IPS-18a (cell line): ENCODE measurements around the gene MALRD1.

Experiments used
- H3K27ac ChIP-seq: one replicate; pipeline ENCODE4 v1.5.1; 2013; ENCODE audit warnings: low read length
- H3K27me3 ChIP-seq: one replicate; pipeline ENCODE4 v1.6.1; 2013; ENCODE audit warnings: mild to moderate bottlenecking, low read length; ENCODE audit not compliant: control insufficient read depth, insufficient read depth
- H3K36me3 ChIP-seq: one replicate; pipeline ENCODE4 v1.6.1; 2013; ENCODE audit warnings: low read depth, low read length; ENCODE audit not compliant: control insufficient read depth
- H3K4me1 ChIP-seq: one replicate; pipeline ENCODE4 v1.6.1; 2013; ENCODE audit warnings: low read depth, low read length; ENCODE audit not compliant: control insufficient read depth
- H3K4me3 ChIP-seq: one replicate; pipeline ENCODE4 v1.5.1; 2013; ENCODE audit warnings: low read length
- H3K9ac ChIP-seq: one replicate; pipeline ENCODE4 v1.6.1; 2013; ENCODE audit warnings: mild to moderate bottlenecking, low read length, moderate library complexity
- H3K9me3 ChIP-seq: one replicate; pipeline ENCODE4 v1.6.1; 2013; ENCODE audit warnings: low read depth, low read length; ENCODE audit not compliant: control insufficient read depth

MALRD1 gene

DNA sequence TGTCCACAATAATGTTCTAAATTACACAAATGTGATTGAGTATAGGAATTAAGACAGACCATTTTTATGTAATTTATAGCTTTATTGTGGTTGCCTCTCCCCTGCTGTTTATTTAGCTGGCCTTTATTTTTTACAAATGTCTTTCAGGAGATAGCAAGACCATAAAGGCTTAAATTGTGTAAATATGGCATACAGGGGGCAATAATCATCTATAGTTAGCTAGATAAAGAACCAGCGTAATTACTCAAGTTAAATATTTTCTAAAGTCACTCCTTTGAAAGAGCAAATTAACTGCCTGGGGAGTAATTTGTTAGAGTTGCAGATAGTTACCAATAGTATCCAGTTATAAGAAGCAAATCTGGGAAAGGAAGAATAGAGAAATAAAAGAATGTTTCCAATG lies at the start of gene MALRD1:
Gene MALRD1, plus strand, starts transcription at position 313 of the 400 bp plus-strand sequence. CDS start 138 bp downstream, outside the sequence.
- no peaks in the 10 kb centered on the region for H3K27me3 ChIP-seq
- no peaks in the 10 kb centered on the region for H3K9me3 ChIP-seq
- no peak within 1 kb of the TSS for H3K27ac ChIP-seq
- no peaks in the 10 kb centered on the region for H3K4me1 ChIP-seq
- no peak within 1 kb of the TSS for H3K4me3 ChIP-seq
- no peak within 1 kb of the TSS for H3K9ac ChIP-seq
- H3K36me3 ChIP-seq = no peaks in the 10 kb centered on the region

DNA sequence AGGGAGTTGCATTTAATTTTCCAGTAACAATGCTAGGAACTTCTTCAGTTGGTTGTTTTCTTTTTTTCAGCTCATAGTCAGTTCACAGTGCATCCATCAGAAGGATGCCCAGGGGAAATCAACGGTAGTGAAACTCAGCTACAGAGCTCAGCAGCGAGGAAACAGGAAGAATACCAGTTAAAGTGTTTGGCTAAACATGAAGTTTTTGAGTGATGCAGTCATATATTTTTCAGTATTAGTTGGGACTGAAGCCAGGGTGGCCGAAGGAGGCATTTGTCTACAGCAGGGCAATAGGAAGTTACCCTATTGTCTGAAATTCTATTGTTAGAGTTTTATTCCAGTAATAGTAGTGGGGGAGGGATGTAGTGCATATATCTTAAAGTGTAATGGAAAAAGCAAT lies 45.3 kb upstream of the MALRD1 start:
- Histone ChIP-seq H3K36me3 (no peaks in the 10 kb centered on the region), H3K4me1 (no peaks in the 10 kb centered on the region), H3K9me3 (no peaks in the 10 kb centered on the region), H3K9ac (no peak overlapping the region), H3K27me3 (no peaks in the 10 kb centered on the region), H3K4me3 (no peak overlapping the region), H3K27ac (no peak overlapping the region)

DNA sequence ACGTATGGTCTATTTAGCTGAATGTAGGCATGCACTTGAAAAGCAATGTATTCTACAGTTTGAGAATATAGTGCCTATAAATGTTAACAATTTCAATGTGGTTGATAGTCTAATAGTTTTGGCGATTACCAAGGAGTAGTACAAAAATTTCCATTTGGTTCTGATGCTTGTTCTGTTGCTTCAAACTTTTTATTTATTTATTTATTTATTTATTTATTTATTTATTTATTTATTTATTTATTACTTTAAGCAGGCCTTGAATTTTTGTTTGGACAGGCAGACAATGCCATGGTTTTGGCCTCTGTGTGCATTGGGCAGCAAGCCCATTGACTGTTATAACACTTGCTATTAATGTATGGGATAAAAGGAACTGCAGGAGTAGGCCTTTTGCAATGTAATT lies 36.5 kb upstream of the MALRD1 start:
- Histone ChIP-seq H3K4me3 (no peak overlapping the region), H3K27me3 (no peaks in the 10 kb centered on the region), H3K9me3 (peaks cover 6% of the 10 kb centered on the region), H3K27ac (no peak overlapping the region), H3K4me1 (no peaks in the 10 kb centered on the region), H3K36me3 (no peaks in the 10 kb centered on the region), H3K9ac (no peak overlapping the region)

DNA sequence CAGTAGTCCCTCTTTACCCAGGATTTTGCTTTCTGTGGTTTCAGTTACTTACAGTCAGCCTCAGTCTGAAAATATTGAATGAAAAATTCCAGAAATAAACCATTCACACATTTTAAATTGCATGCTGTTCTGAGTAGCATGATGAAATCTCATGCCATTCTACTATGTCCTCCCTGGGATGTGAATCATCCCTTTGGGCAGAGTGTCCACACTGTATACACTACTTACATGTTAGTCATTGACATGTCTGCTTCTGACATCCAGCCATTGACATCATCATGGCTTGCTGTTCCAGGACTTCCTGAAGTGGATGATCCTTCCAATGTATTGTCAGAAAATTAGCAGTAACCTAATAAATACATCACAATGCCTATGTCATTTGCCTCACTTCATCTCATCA lies 34.6 kb upstream of the MALRD1 start:
- no peak overlapping the region for H3K9ac ChIP-seq
- no peak overlapping the region for H3K4me3 ChIP-seq
- no peak overlapping the region for H3K27ac ChIP-seq
- no peaks in the 10 kb centered on the region for H3K4me1 ChIP-seq
- no peaks in the 10 kb centered on the region for H3K36me3 ChIP-seq
- H3K9me3 ChIP-seq = peaks cover 6% of the 10 kb centered on the region
- no peaks in the 10 kb centered on the region for H3K27me3 ChIP-seq

DNA sequence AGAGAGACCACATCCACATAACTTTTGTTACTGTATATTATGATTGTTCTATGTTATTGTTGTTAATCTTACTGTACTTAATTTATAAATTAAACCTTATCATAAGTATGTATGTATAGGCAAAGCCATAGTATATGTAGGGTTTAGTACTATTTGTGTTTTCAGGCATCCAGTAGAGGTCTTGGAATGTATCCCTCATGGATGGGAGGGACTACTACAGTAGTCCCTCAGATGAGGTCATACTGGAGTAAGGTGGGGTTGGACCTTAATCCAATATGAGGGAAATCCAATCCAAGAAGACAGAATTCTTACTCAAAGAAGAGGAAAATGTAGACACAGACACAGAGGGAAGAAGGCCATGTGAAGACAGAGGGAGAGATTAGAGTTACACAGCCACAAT lies 34.1 kb upstream of the MALRD1 start:
- Histone ChIP-seq H3K4me3 (no peak overlapping the region), H3K27me3 (no peaks in the 10 kb centered on the region), H3K9ac (no peak overlapping the region), H3K27ac (no peak overlapping the region), H3K4me1 (no peaks in the 10 kb centered on the region), H3K9me3 (peaks cover 6% of the 10 kb centered on the region), H3K36me3 (no peaks in the 10 kb centered on the region)

DNA sequence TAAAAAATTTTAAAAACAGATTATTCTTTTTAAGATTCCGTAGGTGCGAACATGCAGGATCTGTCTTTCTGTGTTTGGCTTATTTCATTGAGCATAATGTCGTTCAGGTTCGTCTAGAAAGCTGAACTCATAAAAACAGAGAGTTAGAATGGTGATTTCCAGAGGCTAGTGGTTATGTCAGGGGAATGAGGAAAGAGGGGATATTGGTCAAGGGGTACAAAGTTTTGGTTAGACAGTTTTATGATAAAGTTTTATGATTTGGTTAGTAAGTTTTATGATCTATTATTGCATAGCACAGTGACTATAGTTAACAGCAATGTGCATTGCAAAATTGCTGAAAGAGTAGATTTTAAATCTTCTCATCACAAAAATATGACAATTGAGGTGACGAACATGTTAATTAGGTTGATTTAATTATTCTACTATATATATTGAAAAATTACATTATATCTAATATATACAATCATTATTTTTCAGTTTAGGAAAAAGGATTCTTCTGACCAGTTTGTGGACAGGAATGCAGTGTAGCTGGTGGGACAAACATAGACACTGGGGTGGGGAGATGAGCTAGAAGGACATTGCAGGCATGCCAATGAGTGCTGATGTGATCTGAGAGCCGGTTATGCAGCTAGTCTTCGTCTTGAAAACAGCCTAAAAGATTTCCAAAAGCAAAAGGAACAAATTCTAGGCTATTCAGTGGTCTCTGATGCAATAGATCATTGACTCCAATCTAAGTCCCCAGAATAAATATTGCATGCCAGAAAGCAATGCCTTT lies 31.3 kb upstream of the MALRD1 start:
- no peaks in the 10 kb centered on the region for H3K27me3 ChIP-seq
- H3K27ac ChIP-seq = no peak overlapping the region
- no peak overlapping the region for H3K9ac ChIP-seq
- no peak overlapping the region for H3K4me3 ChIP-seq
- no peaks in the 10 kb centered on the region for H3K36me3 ChIP-seq
- peaks cover 6% of the 10 kb centered on the region for H3K9me3 ChIP-seq
- no peaks in the 10 kb centered on the region for H3K4me1 ChIP-seq

DNA sequence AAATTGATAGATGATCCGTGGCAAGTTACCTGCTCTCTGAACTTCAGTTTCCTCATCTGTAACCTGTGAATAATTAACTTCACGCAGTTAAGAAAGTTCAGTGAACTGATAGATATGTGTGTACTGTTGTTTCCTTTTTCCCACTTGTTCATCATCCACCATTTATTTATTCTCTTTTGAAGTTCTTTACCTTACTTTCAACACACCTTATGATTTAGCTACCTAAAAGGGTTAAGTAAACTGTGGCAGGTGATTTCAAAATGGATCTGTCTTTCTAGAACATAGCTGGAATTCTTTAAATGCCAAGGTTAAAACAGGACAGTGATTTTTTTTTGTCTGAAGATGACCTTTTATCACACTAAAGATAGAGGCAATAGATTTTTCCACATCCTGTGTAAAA lies 27.4 kb upstream of the MALRD1 start:
- Histone ChIP-seq H3K27ac (no peak overlapping the region), H3K4me1 (no peaks in the 10 kb centered on the region), H3K36me3 (no peaks in the 10 kb centered on the region), H3K9ac (no peak overlapping the region), H3K9me3 (no peaks in the 10 kb centered on the region), H3K27me3 (no peaks in the 10 kb centered on the region), H3K4me3 (no peak overlapping the region)

DNA sequence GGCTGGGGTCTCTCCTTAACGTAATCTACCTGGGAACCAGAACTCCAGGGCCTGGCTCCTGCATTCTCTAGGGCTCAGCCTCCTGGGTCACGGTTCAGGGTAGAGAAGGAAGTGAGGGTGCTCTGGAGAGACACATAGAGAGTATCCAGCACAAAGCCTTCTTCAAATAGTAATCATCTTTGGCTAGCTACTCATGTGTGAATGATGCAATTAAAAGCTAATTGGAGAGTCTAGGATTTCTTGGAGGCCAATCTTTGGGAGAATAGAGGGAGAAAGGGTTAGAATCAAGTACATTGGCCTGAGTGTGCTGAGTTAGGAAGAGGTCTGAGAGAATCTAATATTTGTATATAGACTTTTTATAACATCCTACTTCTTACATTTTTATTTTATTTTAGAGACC lies 24.0 kb upstream of the MALRD1 start:
- Histone ChIP-seq H3K9me3 (no peaks in the 10 kb centered on the region), H3K36me3 (no peaks in the 10 kb centered on the region), H3K4me3 (no peak overlapping the region), H3K4me1 (no peaks in the 10 kb centered on the region), H3K27me3 (no peaks in the 10 kb centered on the region), H3K27ac (no peak overlapping the region), H3K9ac (no peak overlapping the region)

DNA sequence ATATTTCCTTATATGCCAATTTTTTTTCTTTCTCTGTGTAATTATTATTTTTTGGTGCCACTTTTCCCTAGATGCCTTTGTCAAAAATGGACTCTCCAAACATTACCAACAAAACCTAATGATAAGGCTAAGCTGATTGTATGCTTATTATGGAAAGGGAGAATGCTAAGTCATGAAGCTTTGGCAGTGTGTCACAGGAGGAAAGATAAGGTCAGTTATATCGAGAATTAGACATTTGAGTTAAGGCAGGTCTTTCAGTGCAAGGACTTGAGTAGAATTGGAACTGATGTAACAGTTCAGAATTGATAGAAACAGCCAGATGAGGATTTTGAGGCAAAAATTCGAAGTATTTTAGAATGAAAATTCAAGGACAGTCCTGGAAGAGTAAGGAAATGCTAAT lies 16.8 kb upstream of the MALRD1 start:
- Histone ChIP-seq H3K27ac (no peak overlapping the region), H3K36me3 (no peaks in the 10 kb centered on the region), H3K4me3 (no peak overlapping the region), H3K9ac (no peak overlapping the region), H3K4me1 (no peaks in the 10 kb centered on the region), H3K27me3 (no peaks in the 10 kb centered on the region), H3K9me3 (no peaks in the 10 kb centered on the region)

DNA sequence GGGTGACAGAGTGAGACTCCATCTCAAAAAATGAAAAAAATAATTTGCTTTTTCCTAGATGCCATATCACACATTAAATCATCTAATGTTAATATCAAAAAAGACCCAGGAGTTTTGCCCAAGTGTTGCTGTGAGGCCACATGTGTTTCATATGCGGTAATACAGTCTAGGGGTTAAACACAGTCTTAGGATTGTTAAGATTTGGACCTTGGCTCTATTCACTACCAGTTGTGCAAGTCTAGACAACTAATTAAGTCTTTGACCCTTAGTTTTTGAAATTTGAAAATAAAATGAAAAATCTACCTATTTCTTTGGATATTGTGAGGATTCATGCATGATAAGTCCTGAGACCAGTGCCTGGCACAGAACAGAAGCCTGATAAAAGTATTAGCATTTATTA lies 14.9 kb upstream of the MALRD1 start:
- Histone ChIP-seq H3K9ac (no peak overlapping the region), H3K27me3 (no peaks in the 10 kb centered on the region), H3K4me3 (no peak overlapping the region), H3K27ac (no peak overlapping the region), H3K4me1 (no peaks in the 10 kb centered on the region), H3K9me3 (no peaks in the 10 kb centered on the region), H3K36me3 (no peaks in the 10 kb centered on the region)

DNA sequence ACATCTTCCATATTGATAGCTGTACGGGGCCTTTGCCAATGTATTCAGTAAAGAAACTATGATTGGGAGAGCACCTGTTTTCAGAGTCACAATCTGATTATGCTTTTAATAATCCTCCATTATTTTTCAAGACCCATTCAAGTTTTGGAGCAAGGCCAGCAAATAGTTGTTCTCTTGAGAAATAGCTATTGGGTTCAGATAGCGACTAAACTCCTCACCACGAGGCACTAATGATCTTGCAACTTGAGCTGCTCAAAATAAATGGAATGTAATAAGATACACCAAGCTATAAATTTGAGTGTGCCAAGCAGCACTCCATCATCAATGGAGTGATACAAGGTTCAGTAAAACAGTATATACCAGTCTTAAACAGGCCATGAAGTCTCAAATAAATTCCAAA lies 7.4 kb upstream of the MALRD1 start:
- Histone ChIP-seq H3K36me3 (no peaks in the 10 kb centered on the region), H3K9ac (no peak overlapping the region), H3K4me1 (no peaks in the 10 kb centered on the region), H3K27ac (no peak overlapping the region), H3K27me3 (no peaks in the 10 kb centered on the region), H3K4me3 (no peak overlapping the region), H3K9me3 (no peaks in the 10 kb centered on the region)

DNA sequence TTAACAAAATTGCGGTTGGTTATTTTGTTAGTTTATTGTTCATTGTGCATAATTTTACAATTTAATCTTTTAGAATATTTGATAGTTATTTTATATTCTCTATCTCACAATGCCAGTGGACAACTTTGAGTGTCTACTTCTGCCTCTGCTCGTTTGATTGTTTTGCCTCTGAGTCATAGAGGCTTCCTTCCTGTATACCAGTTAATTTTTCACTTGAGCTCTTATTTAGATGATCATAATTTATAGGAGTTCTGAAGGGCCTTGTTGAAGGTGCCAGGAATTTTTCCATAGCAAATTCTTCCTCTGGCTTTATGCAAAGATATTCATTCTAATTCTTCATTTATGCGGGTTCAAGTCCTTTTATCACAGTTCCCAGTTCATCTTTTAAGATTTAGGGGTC lies 5.2 kb upstream of the MALRD1 start:
- Histone ChIP-seq H3K4me3 (no peak overlapping the region), H3K36me3 (no peaks in the 10 kb centered on the region), H3K9me3 (no peaks in the 10 kb centered on the region), H3K4me1 (no peaks in the 10 kb centered on the region), H3K27ac (no peak overlapping the region), H3K27me3 (no peaks in the 10 kb centered on the region), H3K9ac (no peak overlapping the region)
